ENCODE data around the gene TRPV4. TPM values are rescaled to one million over a fixed set of nuclear protein-coding genes. Genes with fewer than 3 reads are reported as not detected.
"Not testable (repeated sequence)": the region's sequence is repeated elsewhere in the genome, so short reads cannot be mapped to it uniquely, and the experiment has no call there.

The TRPV4 gene
- total and polyA plus RNA-seq, 3 donors from 2014 or later = 1.3 to 3.0 (median 2.2) TPM

GRCh38 chr12:109860977-109861376 lies 27.8 kb upstream of the TRPV4 start:
- intact Hi-C loops (cut with DNase I; ENCODE audit: low total_unique reads) = no loop called here
- no peak overlapping the region for H3K4me3 ChIP-seq
- no peaks in the 10 kb centered on the region for H3K27me3 ChIP-seq
- no peak overlapping the region for H3K27ac ChIP-seq
- H3K9me3 ChIP-seq = no peaks in the 10 kb centered on the region
- 97 to 99% methylated on average over 5 of the region's 5 CpGs for WGBS, 2 donors
- no peak for TF ChIP-seq POLR2A (IDR thresholded peaks at IDR 0.05)
- no peaks in the 10 kb centered on the region for H3K36me3 ChIP-seq (ENCODE audit: low read depth, missing control alignments)
- peaks cover 9% of the 10 kb centered on the region for H3K4me1 ChIP-seq
- DNase-seq = no peak

DNA sequence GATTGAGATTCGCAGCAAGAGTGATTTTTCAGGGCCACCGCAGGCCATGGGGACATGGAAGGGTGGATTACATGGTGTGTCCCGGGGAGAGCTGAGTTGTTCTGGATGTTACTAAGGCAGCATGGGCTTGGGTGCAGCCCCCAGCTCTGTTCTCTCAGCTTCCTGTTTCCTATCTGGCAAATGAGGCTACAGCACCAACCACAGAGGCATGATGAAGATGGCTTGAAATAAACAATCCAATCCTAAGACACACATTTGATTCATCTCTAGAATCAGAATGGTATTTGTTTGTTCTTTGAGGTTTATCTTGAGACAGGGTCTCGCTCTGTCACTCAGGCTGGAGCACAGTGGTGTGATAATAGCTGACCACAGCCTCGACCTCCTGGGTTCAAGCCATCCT lies 25.6 kb upstream of the TRPV4 start:
- intact Hi-C loops (cut with DNase I; ENCODE audit: low total_unique reads) = no loop called here
- H3K4me1 ChIP-seq = no peaks in the 10 kb centered on the region
- no peaks in the 10 kb centered on the region for H3K36me3 ChIP-seq (ENCODE audit: low read depth, missing control alignments)
- H3K27me3 ChIP-seq = no peaks in the 10 kb centered on the region
- 90 to 96% methylated on average over 5 of the region's 5 CpGs for WGBS, 2 donors
- H3K27ac ChIP-seq = no peak overlapping the region
- TF ChIP-seq CTCF (IDR thresholded peaks at IDR 0.05) (no peak), POLR2A (IDR thresholded peaks at IDR 0.05) (no peak)
- H3K9me3 ChIP-seq = no peaks in the 10 kb centered on the region
- H3K4me3 ChIP-seq = no peak overlapping the region
- no peak for DNase-seq

- 86 to 93% methylated on average over 6 of the region's 6 CpGs for WGBS, 2 donors
- H3K36me3 ChIP-seq (ENCODE audit: low read depth, missing control alignments) = no peaks in the 10 kb centered on the region
- TF ChIP-seq CTCF (IDR thresholded peaks at IDR 0.05) (no peak), POLR2A (IDR thresholded peaks at IDR 0.05) (no peak)
These were observed 24.5 kb upstream of the TRPV4 start for GRCh38 chr12:109857715-109858114.

GRCh38 chr12:109855377-109855776 lies 22.2 kb upstream of the TRPV4 start:
- H3K27me3 ChIP-seq = no peaks in the 10 kb centered on the region
- TF ChIP-seq CTCF (IDR thresholded peaks at IDR 0.05) (no peak), POLR2A (IDR thresholded peaks at IDR 0.05) (no peak)
- H3K4me3 ChIP-seq = no peak overlapping the region
- H3K36me3 ChIP-seq (ENCODE audit: low read depth, missing control alignments) = no peaks in the 10 kb centered on the region
- intact Hi-C loops (cut with DNase I; ENCODE audit: low total_unique reads) = no loop called here
- no peak overlapping the region for H3K27ac ChIP-seq
- DNase-seq = no peak
- H3K4me1 ChIP-seq = no peaks in the 10 kb centered on the region
- H3K9me3 ChIP-seq = no peaks in the 10 kb centered on the region
- WGBS, 2 donors = 89 to 95% methylated on average over 13 to 14 of the region's 14 CpGs

More at GRCh38 chr12:109857715-109858114, 24.5 kb upstream of the TRPV4 start:
- Histone ChIP-seq H3K27me3 (no peaks in the 10 kb centered on the region), H3K27ac (no peak overlapping the region), H3K4me1 (no peaks in the 10 kb centered on the region), H3K4me3 (no peak overlapping the region), H3K9me3 (no peaks in the 10 kb centered on the region)
- intact Hi-C loops (cut with DNase I; ENCODE audit: low total_unique reads) = no loop called here
- no peak for DNase-seq

- DNase-seq; intact Hi-C loops (cut with DNase I; ENCODE audit: low total_unique reads); H3K4me1 ChIP-seq; H3K9me3 ChIP-seq; H3K4me3 ChIP-seq; H3K36me3 ChIP-seq (ENCODE audit: low read depth, missing control alignments); H3K27me3 ChIP-seq; H3K27ac ChIP-seq: not testable (repeated sequence)
- WGBS, 2 donors = 91 to 97% methylated on average over 6 of the region's 6 CpGs
These were observed 17.3 kb upstream of the TRPV4 start for GRCh38 chr12:109850518-109850917.

- Histone ChIP-seq H3K36me3 (ENCODE audit: low read depth, missing control alignments) (no peaks in the 10 kb centered on the region), H3K4me3 (no peak overlapping the region), H3K27ac (no peak overlapping the region), H3K27me3 (no peaks in the 10 kb centered on the region), H3K4me1 (no peaks in the 10 kb centered on the region), H3K9me3 (no peaks in the 10 kb centered on the region)
- WGBS, 2 donors = 59 to 63% methylated on average over 7 of the region's 7 CpGs
- no peak for DNase-seq
- intact Hi-C loops (cut with DNase I; ENCODE audit: low total_unique reads) = no loop called here
- TF ChIP-seq CTCF (IDR thresholded peaks at IDR 0.05) (no peak), POLR2A (IDR thresholded peaks at IDR 0.05) (no peak)
These were observed 14.0 kb upstream of the TRPV4 start for GRCh38 chr12:109847142-109847735.

Measured in testis (tissue), 3 donors.